SH-SY5Y (cell line): Measurements from ENCODE around the gene SH3D19.

Source experiments
- GATA2 ChIP-seq: IDR thresholded peaks from 2 replicates; pipeline ENCODE4 v1.6.1; 2011; ENCODE audit warnings: mild to moderate bottlenecking, low read depth, low read length
- GATA3 ChIP-seq: IDR thresholded peaks from 2 replicates; pipeline ENCODE4 v1.6.1; 2011; ENCODE audit warnings: low read depth, mild to moderate bottlenecking, low read length, moderate library complexity

The SH3D19 gene

DNA sequence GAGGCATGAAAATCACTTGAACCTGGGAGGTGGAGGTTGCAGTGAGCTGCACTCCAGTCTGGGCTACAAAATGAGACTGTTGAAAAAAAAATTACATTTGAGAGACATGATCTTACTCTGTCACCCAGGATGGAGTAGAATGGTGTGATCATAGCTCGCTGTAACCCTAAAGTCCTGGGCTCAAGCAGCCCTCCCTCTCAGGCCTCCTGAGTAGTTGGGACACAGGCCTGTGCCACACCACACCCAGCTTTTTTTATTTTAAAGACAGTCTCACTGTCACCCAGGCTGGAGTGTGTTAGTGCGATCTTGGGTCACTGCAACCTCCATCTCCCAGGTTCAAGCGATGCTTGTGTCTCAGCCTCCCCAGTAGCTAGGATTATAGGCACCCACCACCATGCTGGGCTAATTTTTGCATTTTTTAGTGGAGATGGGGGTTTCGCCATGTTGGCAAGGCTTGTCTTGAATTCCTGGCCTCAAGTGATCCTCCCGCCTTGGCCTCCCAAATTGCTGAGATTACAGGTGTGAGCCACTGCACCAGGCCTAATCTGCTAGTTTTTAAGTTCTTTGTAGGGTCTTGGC lies 219.9 kb downstream of the SH3D19 start:
- no peak for TF ChIP-seq GATA2
- no peak for TF ChIP-seq GATA3

DNA sequence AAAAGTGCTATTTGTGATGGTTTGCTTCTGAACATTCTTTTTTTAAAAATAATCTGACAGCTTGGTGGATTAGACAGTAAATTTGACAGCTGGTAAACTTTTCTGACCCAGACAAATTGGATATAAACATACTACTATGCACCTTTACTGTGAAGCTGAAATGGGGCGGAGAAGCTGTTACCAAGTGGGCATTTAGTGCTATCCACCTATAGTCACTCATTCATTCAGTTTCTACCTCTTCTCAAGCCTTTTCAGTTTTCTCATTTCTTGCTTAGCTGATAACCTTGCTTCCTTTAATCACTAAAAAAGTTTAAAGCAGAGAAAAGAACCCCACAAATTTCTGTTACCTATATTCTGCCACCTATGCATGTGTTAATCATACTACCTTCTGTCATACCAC lies 220.8 kb downstream of the SH3D19 start:
- TF ChIP-seq GATA3 (no peak), GATA2 (no peak)

DNA sequence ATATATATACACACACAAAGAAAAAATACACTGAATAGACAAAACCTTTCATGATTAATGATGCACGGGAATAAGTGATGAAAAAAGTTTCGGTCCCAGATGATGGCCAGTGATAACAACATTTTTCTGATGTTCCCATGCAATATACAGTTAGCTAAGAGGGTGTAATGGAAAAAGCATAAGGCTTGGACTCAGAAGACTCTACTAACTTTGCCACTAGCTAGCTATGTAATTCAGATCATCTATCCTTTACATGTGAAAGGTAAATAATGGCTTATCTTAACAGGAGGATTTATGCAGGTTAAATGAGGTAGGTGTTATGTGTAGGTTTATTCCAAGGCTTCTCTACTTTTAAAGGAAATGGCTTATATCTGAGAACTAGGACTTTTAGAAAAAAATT lies 221.6 kb downstream of the SH3D19 start:
- no peak for TF ChIP-seq GATA3
- TF ChIP-seq GATA2, result no peak

DNA sequence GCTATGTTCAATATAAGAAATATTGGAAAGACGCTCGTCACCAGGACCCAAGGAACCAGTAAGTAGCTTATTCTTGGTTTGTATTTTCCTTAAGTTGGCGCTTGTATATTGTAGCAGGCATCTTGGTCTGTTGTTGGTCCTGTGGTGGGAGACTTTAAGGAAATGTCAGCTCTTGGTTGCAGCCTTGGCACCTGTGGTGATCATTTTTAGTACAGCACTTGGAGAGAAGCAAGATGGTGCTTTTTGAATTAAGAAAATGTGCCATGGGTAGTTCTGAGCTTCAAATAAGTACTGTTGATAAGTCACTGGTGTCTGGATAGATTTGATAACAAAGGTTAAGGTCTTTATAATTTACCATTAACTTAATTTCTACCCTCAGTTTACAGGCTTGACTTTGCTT lies 224.9 kb downstream of the SH3D19 start:
- TF ChIP-seq GATA2, result no peak
- no peak for TF ChIP-seq GATA3

DNA sequence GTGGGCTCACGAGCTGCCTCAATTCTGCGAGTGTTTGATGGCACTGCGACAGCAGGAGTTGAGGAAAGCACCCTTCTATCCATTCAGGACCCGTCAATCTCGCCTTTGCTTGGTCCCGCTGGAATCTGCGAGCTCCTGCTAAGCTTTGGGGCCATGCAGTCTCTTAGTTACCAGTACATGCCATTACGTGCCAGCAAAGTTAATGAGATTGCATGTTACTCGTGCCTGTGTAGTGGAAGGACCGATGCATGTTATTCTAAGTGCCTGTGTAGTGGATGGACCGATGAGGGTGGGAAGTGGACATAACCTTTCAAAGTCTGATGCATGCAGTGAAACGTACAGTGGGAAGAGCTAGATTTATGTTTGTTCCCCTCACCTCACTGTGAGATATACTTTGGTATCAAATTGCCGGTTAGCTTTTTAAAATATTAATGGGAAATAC lies 225.4 kb downstream of the SH3D19 start:
- TF ChIP-seq GATA3 (no peak), GATA2 (no peak)

DNA sequence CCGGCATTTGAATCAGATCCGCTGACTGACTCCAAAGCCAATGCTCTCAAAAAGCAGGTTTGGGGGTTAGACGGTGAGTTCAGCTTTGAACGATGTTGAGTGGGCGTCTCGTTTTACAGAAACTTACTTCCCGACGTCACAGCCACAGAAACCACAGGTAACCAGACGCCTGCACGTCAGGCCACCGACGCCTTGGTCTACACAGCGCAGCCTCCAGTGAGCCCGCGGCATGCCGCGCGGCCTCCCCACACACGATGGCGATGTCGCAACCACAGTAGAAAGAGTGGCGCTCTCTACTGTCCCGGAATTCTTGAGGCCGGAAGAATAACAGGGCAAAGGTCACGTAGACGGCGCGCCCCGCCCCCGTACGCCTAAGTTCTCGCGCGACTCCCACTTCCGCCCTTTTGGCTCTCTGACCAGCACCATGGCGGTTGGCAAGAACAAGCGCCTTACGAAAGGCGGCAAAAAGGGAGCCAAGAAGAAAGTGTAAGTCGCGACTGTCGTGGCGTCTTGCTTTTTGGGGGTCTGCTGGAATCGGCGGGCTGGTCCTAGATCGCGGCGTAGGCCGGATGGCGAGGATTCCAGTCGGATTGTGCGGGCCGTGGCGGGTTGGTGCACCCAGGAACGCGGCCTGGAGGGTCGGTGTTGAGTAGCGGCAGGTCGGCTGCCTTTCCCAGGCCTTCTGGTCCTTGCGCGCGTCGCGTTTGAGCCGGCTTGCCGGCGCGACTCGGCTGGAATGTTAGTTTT lies 226.0 kb downstream of the SH3D19 start, which contains the start of gene RPS3A:
TSS of gene RPS3A (plus strand) at position 400 of the 747 bp plus-strand sequence. CDS start at position 425, 25 bp downstream.
- no peak for TF ChIP-seq GATA2
- TF ChIP-seq GATA3, result no peak

DNA sequence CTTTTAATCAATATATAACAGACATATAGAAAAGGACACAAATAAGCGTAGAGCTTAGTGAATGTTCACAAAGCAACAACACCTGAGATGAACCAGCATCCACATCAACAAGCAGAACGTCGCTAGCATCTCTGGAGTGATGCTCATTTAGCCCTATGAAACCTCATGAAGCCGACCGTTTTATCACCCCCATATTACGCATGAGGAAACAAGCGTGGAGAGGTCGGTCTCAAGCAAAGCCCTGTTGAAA lies 226.5 kb downstream of the SH3D19 start:
- TF ChIP-seq GATA2 (no peak), GATA3 (no peak)

DNA sequence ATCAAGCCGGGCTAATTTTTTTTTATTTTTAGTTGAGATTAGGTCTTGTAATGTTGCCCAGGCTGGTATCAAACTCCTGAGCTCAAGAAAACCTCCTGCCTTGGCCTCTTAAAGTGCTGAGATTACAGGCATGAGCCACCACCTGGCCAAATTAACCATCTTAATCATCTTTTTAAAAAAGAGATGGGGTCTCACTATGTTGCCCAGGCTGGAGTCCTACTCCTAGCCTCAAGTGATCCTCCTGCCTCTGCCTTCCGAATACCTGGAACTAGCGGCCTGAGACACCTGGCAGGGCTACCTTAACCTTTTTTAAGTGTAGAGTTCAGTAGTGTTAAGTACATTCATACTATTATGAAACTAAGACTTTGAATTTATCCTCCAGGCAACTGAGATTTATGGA lies 227.6 kb downstream of the SH3D19 start:
- no peak for TF ChIP-seq GATA3
- TF ChIP-seq GATA2, result no peak

DNA sequence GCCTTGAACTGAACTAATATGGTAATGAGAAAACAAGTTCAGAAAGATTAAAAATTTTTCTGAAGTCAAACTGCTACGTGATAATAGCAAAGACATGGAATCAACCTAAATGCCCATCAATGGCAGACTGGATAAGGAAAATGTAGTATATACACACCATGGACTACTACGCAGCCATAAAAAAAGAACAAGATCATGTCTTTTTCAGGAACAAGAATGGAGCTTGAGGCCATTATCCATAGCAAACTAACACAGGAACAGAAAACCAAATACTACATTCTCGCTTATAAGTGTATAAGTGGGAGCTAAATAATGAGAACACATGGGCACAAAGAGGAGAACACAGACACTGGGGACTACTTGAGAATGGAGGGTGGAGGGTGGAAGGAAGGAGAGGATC lies 230.3 kb downstream of the SH3D19 start:
- TF ChIP-seq GATA3 (no peak), GATA2 (no peak)

DNA sequence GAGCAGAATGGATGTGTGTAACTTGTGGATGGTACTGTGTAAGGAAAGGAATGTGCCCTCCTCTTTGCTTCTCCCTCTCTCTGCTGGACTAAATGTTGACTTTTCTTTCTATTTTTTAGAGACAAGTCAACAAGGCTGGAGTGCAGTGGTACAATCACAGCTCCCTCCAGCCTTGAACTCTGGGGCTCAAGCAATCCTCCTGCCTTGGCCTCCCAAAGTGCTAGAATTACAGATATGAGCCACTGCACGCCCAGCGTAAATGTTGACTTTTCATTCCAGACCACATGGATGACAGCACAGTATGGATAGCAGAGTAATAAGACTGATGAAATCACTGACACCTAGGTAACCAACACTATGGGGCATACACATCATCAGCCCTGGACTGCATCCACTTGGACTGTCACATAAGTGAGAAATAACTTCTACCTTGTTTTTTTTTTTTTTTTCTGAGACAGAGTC lies 231.1 kb downstream of the SH3D19 start:
- TF ChIP-seq GATA3 (no peak), GATA2 (no peak)

DNA sequence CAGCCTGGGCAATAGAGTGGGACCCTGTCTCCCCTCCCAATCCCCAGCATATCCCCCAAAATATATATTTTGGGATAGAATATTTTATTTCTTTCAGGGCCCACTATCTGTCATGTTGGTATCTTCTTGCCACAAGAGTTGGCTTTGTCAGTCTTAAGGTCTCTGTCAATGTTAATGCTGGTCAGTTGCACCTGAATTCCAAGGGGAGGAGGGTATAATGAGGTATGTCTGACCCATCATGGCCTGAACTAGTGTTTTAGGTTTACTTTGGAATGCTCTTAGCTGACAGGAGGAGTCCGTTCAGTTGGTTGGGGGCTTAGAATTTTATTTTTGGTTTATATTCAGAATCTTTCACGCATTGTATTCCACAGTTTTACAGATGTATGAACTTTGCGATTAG lies 232.2 kb downstream of the SH3D19 start:
- TF ChIP-seq GATA3 (no peak), GATA2 (no peak)

DNA sequence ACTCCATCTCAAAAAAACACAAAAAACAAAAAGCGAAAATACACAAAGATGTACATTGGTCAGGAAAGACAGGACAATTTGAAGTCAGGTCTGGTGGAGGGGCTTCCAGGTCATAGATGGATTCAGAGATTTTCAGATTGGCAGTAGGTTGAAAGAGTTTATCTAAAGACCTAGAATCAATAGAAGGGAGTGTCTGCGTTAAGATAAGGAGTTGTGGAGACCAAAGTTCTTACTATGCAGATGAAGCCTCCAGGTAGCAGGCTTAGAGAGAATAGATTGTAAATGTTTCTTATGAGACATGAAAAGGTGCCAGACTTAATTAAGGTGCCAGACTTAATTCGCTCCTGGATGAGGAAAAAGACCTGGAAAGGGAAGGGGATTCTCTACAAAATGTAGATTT lies 232.9 kb downstream of the SH3D19 start:
- TF ChIP-seq GATA2, result no peak
- TF ChIP-seq GATA3, result no peak

DNA sequence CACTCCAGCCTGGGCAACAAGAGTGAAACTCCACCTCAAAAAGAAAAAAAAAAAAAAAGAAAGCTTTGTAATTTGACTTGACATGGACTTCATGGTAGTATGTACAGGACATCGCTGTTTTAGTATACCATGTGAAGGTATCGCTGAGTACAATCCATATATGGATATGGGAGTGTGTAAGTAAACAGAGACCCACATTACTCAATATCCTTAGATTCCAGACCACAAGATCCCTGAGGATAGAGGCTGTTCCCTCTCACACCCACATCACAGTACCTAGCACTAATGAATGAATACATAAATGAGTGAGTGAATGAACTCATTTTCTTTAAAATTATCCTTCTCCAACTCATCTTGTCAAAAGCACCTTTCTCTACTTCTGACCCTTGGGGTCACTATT lies 234.4 kb downstream of the SH3D19 start:
- TF ChIP-seq GATA2 (no peak), GATA3 (no peak)

DNA sequence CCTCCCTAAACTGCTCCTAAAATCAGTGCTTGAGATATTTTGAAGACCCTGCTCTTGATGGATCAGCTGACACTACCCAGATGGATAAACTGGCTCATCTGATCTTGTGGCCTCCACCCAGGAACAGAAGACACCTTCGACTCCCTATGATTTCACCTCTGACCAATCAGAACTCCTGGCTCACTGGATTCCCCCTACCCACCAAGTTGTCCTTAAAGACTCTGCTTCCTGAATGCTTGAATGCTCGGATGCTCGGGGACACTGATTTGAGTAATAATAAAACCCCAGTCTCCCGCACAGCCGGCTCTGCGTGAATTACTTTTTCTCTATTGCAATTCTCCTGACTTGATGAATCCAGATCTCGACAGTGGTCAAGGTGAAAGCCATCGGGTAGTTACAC lies 237.9 kb downstream of the SH3D19 start:
- TF ChIP-seq GATA3, result no peak
- no peak for TF ChIP-seq GATA2

DNA sequence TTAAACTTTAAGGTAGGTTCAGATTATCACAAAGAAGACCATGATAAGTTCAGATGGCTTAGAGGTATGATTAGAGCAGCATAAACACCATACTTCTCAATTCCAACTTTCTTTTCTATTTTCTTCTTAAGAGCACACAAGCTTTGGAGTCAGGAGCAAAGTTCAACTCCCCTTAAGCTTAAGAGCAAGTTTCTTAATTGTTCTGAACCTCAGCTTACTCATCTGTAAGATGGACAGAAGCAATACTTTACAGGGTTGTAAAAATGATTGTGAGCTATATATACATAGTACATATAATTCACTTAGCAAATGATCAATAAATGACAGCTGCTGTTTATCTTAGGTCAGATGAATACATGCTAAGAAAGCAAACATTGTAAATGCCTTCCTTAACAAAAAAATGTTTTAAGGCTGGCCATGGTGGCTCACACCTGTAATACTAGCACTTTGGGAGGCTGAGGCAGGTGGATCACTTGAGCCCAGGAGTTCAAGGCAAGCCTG lies 250.9 kb downstream of the SH3D19 start:
- TF ChIP-seq GATA3 (no peak), GATA2 (no peak)
